GM13977 (cell line): ENCODE measurements around the gene GSS.
A peak's percentile ranks its signal among the peaks of the same experiment; 100 is the strongest.

Experiments used
- DNase-seq: peaks from one replicate; pipeline ENCODE4 v3.0.0; 2012; ENCODE audit warnings: low spot score
- in situ Hi-C: fragments of 300-500 bp; cut with MboI; formaldehyde crosslinking; loops from one replicate; pipeline ENCODE4 v1.12.0; 2022; ENCODE audit warnings: low sequenced_read_pairs, low pct_unique_long_range_greater_than_20kb, mixed read lengths, inconsistent platforms; ENCODE audit not compliant: unreplicated experiment
- TF ChIP-seq, protein P1 (sequence below): IDR thresholded peaks from 2 replicates; pipeline ENCODE4 v1.5.1; 2012; ENCODE audit warnings: mild to moderate bottlenecking, control low read depth; ENCODE audit not compliant: insufficient read depth; ENCODE audit errors: extremely low read depth, missing control alignments

GSS gene

DNA sequence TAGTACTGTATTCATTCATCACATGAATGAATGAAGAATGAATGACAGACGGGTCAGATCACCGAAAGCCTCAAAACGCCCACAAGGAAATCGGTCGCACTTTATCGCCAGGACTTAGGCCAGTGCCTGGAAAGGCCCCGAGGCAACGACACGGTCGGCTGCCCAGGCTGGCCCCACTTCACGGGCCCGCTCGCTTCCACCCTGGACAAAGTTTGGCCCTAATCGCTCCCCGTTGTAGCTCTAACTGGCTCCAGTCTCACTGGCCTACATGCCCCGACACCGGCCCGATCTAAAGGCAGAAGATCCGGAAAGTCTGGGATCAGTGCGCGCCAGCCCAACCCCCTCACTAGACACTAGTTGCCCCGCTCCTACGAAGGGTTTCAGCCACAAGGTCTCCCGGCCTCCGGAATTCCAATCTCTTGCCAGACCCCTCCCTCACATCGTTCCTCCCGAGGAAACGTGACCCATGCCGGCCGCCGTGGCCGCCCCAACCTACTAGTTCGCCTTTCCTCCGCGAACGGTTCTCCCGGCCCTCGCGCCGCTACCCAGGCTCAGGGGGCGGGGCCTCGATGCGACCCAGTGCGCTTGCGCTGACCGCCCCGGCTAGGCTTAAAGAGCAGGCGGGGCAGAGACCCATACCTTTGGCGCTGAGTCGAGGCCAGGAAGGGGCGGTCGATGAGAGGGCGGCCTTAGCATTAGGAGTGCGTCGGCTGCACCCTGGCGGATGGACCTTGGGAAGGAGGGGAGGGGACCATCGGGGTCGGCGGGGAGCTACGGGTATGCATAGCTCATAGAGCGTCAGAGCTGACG, at the start of gene GSS, which contains the start of gene MYH7B:
Gene GSS (minus strand): TSS at position 576 of the 810 bp plus-strand sequence. CDS start 3,954 bp downstream, outside the sequence.
Gene MYH7B (plus strand): TSS at position 638 of the 810 bp plus-strand sequence. CDS start 22,138 bp downstream, outside the sequence.
- DNase-seq = peak; percentile 94
- in situ Hi-C loops = no loop called here
- TF ChIP-seq, protein P1, sequence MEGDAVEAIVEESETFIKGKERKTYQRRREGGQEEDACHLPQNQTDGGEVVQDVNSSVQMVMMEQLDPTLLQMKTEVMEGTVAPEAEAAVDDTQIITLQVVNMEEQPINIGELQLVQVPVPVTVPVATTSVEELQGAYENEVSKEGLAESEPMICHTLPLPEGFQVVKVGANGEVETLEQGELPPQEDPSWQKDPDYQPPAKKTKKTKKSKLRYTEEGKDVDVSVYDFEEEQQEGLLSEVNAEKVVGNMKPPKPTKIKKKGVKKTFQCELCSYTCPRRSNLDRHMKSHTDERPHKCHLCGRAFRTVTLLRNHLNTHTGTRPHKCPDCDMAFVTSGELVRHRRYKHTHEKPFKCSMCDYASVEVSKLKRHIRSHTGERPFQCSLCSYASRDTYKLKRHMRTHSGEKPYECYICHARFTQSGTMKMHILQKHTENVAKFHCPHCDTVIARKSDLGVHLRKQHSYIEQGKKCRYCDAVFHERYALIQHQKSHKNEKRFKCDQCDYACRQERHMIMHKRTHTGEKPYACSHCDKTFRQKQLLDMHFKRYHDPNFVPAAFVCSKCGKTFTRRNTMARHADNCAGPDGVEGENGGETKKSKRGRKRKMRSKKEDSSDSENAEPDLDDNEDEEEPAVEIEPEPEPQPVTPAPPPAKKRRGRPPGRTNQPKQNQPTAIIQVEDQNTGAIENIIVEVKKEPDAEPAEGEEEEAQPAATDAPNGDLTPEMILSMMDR = peak; percentile 49

DNA sequence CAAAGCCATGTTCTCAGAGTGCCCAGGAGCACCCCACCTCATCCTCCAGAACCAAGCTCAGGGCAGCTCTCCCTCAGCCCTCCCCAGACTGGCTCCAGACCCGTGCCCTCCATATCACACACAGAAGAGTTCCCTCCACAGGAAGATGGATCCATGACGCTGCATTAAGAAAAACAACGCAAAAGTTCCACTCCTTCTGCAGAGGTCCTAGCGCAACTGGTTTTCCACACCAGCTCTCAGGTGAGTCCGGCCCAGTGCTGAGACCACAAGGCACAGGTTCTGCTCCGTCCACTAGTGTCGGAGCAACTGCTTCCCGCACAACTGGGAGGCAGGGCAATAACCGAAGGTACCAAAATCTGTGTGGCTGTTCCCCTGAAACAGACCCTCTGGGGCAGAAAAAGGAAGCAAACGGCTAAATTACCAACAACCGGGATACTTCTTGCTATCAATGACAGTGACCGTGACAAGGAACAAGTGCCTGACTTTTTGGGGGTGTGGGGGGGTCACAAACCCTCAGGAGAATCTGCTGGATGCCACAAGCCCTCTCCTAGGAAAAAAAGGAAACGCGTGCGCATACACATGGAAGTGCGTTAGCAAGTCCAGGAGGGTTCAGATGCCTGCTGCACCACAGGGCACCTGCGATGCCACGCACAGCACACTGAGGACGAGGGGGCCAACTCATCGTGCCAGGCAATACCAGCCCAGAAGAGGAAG, 49.3 kb upstream of the GSS start:
- TF ChIP-seq, protein P1 = no peak
- no peak for DNase-seq
- in situ Hi-C loops = no loop called here

DNA sequence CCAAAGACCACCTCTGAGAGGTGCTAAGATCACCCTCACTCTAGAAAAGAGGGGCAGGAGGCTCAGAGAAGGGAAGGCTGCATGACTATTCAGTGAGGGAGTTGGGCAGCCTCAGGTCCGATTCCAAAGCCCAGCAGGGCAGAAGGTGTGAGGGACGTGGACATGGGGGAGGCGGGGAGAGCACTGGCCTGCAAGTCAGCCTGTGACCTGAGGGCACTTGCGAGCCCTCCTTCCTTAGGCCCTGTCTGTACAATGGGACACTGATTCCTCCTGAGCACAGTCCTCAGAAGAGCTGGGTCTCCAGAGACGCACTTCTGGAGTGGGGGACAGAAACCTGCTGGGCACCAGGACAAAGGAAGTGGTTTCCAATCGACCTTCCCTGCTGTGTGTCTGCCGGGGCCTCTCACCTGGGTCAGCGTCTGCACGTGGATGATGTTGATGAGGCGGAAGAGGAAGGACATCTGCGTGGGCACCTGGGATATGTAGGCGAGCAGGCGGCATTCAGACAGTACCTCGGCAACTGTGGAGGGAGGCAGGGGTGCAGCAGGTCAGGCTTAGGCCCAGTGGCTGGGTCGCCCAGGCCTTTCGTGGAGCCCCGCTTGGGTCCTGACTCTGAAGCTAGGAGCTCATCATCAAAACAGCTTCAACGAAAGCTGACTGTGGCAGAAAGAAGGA, 48.6 kb upstream of the GSS start:
- in situ Hi-C loops = no loop called here
- no peak for DNase-seq
- TF ChIP-seq, protein P1 = no peak

DNA sequence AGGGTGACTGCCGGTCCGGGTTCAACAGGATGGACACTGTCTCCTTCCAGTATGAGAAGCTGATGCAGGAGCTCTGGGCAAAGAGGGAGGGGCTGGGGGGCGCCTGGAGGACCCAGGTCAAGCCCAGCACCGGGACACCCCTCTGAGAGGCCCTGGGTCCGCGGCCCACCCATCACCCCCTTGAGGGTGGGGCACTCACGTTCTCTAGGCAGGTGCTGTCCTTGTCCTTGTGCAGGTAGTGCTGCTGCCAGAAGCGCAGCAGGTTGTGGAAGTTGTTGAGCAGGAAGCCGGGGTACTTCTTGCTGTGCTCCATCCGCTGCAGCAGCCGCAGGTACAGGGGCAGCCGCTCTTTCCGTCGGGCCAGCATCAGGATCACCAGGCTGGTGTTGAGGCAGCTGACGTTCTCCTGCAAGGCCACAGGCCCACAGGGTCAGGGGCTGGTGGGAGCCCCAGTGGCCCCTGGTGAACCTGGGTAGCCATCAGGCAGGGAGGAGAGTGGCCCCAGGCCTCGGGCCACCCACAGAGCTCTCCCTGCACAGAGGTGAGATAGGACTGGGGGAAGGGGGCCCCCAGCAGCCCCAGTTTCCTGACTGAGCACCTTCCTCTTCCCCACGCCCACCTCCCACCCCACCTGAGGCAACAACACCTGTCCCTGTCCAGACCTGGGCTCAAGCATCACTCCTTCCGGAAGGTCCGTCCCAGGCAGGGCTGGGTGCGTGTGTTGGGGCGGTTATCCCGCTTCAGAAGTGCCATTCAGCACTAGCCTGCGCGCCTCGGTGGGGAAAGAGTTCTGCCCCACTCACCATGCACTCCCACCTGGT, 47.8 kb upstream of the GSS start:
- TF ChIP-seq, protein P1 = no peak
- in situ Hi-C loops = no loop called here
- no peak for DNase-seq

DNA sequence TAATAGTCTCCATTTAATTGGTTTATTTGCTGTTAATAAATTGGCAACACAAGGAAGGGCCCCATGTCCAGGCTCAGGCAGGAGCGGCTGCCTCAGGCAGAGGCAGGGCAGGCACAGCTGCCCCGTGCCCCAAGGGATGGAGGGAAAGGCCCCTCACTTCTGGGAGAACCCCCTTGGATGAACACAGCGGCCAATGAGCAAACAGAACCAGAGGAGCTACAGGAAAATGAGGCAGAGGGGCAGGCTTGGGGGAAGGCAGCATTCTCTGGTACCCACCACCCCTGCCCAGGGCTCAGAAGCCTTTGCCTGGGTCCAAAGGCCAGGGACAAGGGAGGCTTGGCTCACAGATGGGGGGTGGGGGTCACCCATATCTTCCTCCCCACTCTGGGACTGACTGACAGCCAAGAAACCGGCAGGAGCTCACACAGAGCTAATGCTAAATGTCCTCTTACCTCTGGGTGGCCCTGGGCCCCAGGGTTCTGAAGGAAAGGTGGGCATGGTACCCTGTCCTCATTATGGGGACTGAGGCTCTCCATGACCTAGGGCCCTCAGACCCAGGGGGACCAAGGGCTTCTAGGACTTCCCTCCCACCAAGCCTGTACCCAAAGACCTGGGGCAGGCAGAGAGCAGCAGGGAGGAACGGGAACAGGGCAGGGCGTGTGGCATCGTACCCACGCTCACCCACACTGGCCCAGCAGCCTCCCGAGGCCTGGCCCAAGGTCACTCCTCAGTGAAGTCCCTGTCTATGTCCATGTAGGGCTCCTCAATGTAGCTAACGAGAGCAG, 47.0 kb upstream of the GSS start:
- in situ Hi-C loops = no loop called here
- DNase-seq = no peak
- TF ChIP-seq, protein P1 = no peak
